ENCODE measurements around the gene FKBP9. TPM values are rescaled to one million over a fixed set of nuclear protein-coding genes. Genes with fewer than 3 reads are reported as not detected.

Gene FKBP9
- polyA plus RNA-seq, 1 experiment: 248 TPM

DNA sequence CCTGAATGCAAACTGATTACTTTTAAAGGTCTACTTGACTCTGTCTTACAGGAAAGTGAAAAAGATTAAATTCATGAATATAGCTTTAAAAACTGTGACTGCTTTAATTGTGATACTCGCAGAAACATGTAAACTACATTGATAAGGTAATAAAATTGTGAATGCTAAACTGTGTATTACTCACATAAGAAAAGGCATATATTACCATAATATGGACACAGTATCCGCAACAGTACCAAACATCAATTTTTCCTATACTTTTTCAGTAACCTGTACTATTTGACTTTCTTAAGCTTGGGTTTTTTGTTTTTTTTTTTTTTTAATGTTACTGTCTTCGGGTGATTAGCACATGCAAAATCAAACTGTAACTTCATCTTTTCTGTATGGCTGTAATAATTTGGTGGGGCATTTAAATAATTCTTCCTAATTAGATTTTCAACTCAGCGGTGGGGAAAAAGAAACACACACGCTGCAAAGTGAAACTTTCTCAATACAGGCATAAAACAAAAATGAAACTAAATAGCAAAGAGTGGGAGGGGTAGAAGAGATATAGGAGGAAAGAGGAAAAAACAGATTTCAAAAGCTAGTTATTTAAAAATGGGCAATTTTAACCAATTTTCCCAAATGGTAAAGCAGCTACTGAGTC lies 82.1 kb downstream of the FKBP9 start:
- TF ChIP-seq, protein P1, sequence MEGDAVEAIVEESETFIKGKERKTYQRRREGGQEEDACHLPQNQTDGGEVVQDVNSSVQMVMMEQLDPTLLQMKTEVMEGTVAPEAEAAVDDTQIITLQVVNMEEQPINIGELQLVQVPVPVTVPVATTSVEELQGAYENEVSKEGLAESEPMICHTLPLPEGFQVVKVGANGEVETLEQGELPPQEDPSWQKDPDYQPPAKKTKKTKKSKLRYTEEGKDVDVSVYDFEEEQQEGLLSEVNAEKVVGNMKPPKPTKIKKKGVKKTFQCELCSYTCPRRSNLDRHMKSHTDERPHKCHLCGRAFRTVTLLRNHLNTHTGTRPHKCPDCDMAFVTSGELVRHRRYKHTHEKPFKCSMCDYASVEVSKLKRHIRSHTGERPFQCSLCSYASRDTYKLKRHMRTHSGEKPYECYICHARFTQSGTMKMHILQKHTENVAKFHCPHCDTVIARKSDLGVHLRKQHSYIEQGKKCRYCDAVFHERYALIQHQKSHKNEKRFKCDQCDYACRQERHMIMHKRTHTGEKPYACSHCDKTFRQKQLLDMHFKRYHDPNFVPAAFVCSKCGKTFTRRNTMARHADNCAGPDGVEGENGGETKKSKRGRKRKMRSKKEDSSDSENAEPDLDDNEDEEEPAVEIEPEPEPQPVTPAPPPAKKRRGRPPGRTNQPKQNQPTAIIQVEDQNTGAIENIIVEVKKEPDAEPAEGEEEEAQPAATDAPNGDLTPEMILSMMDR (IDR thresholded peaks at IDR 0.05; ENCODE audit: insufficient read depth, low read depth, low read length): no peak
- Histone ChIP-seq H3K4me3 (ENCODE audit: low read depth, low read length) (peak overlapping the region; percentile 33), H3K36me3 (ENCODE audit: control insufficient read depth, insufficient read depth, low read length) (no peaks in the 10 kb centered on the region), H3K27me3 (ENCODE audit: control insufficient read depth, insufficient read depth, low read length) (no peaks in the 10 kb centered on the region)
- ChIA-PET CTCF (interaction anchor here (1.1 to 1.4 kb wide), 2 partner anchors 9 to 193 kb away, joined by 3 to 4 read pairs; no protein-coding TSS in a partner anchor), POLR2A (interaction anchor here (0.6 kb wide), 1 partner anchor 23 kb away, joined by 3 read pairs; the partner anchor contains the start of gene NT5C3A)
- no peak for DNase-seq (ENCODE audit: low read depth)

DNA sequence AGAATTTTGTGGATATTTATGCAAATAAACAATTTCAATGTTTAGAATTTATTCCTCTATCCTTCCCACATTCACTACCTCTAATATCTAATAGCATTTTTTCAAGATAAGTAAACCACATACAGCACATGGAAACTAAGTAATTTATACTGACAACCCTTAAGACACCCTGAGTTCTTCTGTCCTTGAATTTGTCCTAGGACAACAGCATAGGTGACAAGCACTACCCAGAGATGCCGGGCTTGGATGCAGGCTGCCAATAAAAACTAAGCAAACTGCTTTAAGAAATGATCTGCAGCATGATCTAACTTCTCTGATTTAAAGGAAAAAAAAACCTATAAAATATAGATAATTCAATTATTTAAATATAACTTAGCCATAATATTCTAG lies 82.7 kb downstream of the FKBP9 start:
- TF ChIP-seq, protein P1 (IDR thresholded peaks at IDR 0.05; ENCODE audit: insufficient read depth, low read depth, low read length): no peak
- H3K36me3 ChIP-seq (ENCODE audit: control insufficient read depth, insufficient read depth, low read length): no peaks in the 10 kb centered on the region
- CTCF ChIA-PET: interaction anchor here (0.8 to 1.4 kb wide), 3 partner anchors 9 to 194 kb away, joined by 3 to 4 read pairs (median 3); no protein-coding TSS in a partner anchor

DNA sequence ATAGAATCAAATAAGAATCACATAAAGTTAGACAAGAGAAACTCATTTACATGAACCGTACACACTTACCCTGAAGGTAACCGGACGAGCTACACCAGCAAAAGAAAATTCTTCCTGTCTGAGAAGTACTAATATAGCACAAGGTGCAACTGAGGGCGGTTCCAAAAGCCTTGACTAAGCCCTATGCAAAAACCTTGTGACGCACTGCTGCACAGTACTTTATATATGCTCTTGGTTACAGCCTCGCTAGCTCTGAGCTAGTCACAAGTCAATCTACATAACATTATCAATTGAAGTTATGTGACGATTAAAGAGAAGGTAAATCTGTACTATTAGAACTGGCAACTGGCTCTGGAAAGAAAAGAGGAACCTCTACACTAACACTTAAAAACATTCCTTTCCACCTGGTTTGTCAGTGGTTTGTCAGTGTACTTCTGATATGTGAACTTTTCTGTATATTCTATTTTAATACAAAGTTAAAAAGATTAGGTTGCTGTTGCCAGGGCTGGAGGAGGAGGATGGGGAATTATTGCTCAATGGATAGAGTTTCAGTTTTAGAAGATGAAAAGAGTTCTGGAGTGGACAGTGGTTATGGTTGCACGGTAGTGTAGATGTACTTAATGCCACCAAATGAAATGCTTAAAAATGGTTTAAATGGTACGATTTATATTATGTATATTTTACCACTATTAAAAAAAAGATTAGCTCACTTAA lies 83.7 kb downstream of the FKBP9 start:
- ChIA-PET POLR2A (no interaction called here), CTCF (interaction anchor here (0.6 to 1.4 kb wide), 4 partner anchors 14 to 252 kb away, joined by 3 read pairs; no protein-coding TSS in a partner anchor)
- H3K36me3 ChIP-seq (ENCODE audit: control insufficient read depth, insufficient read depth, low read length): no peaks in the 10 kb centered on the region
- TF ChIP-seq, protein P1 (IDR thresholded peaks at IDR 0.05; ENCODE audit: insufficient read depth, low read depth, low read length): no peak
- no peaks in the 10 kb centered on the region for H3K27me3 ChIP-seq (ENCODE audit: control insufficient read depth, insufficient read depth, low read length)
- DNase-seq (ENCODE audit: low read depth): no peak
- no peak overlapping the region for H3K4me3 ChIP-seq (ENCODE audit: low read depth, low read length)

More for the DNA sequence above, 82.7 kb downstream of the FKBP9 start:
- POLR2A ChIA-PET: interaction anchor here (0.6 kb wide), 1 partner anchor 23 kb away, joined by 3 read pairs; the partner anchor contains the start of gene NT5C3A
- H3K27me3 ChIP-seq (ENCODE audit: control insufficient read depth, insufficient read depth, low read length): no peaks in the 10 kb centered on the region
- H3K4me3 ChIP-seq (ENCODE audit: low read depth, low read length): peak overlapping the region; percentile 33
- DNase-seq (ENCODE audit: low read depth): no peak

DNA sequence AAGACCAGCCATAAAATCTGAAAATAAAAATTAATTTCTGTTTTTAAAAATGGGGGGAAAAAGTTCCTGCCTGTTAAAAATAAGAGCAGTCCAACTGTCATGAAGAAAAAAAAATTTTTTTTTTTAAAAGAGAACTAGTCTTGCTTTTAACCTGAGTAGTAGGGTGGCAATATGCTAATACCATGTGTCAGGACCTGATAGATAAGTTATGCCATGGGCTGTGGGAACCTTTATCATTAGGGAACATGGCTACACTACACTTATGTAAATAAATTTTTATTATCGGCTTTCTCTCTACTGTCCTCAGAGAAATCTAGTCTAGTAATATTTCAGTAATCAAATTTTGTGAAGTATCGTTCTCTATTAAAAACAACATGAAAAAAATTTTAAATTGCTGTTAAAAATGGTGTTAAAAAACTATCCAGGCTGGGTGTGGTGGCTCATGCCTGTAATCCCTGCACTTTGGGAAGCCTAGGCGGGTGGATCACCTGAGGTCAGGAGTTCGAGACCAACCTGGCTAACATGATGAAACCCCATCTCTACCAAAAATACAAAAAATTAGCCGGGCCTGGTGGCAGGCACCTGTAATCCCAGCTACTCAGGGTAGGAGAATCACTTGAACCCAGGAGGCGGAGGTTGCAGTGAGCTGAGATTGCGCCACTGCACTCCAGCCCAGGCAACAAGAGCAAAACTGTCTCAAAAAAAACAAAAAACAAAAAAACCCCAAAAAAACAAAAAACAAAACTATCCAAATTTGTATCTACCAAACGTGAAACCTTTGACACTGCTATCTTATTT lies 84.6 kb downstream of the FKBP9 start:
- no peak for DNase-seq (ENCODE audit: low read depth)
- Histone ChIP-seq H3K27me3 (ENCODE audit: control insufficient read depth, insufficient read depth, low read length) (no peaks in the 10 kb centered on the region), H3K36me3 (ENCODE audit: control insufficient read depth, insufficient read depth, low read length) (no peaks in the 10 kb centered on the region), H3K4me3 (ENCODE audit: low read depth, low read length) (no peak overlapping the region)
- TF ChIP-seq, protein P1 (IDR thresholded peaks at IDR 0.05; ENCODE audit: insufficient read depth, low read depth, low read length): no peak
- POLR2A ChIA-PET: no interaction called here
- CTCF ChIA-PET: interaction anchor here (0.6 kb wide), 1 partner anchor 84 kb away, joined by 3 read pairs; no protein-coding TSS in a partner anchor

All from BJ (cell line).